ENCODE data around the gene MTX2.
A peak's percentile ranks its signal among the peaks of the same experiment; 100 is the strongest.

Gene MTX2

DNA sequence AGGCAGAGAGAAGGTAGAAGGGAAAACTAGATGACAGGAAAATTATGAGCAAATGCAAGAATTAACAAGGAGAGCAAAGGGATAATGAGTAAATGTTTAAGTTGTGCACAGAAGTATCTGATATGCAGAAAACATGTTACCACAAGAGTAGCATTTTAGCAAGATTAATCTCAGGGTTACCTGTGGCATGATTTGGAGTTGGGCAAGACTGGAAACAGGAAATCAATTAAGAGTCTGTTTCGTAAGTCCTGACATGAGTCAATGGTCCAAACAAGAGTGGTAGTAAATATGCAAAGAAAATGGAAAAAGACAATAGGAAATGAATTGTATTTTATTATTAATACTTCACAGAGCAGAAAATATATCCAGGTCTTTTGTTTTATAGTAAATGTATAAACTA is 17.3 kb upstream of the MTX2 start:
- TF ChIP-seq Cebpa-rat (IDR thresholded peaks at IDR 0.05): no peak
- H3K4me3 ChIP-seq: no peak overlapping the region
- no peak overlapping the region for H3K4me2 ChIP-seq
- no peaks in the 10 kb centered on the region for H3K4me1 ChIP-seq
- H3K9ac ChIP-seq: no peak overlapping the region
- no peaks in the 10 kb centered on the region for H3K27me3 ChIP-seq
- H3K9me3 ChIP-seq: no peaks in the 10 kb centered on the region
- H4K20me1 ChIP-seq: no peaks in the 10 kb centered on the region
- no peaks in the 10 kb centered on the region for H3K36me3 ChIP-seq
- H3K27ac ChIP-seq: no peak overlapping the region

DNA sequence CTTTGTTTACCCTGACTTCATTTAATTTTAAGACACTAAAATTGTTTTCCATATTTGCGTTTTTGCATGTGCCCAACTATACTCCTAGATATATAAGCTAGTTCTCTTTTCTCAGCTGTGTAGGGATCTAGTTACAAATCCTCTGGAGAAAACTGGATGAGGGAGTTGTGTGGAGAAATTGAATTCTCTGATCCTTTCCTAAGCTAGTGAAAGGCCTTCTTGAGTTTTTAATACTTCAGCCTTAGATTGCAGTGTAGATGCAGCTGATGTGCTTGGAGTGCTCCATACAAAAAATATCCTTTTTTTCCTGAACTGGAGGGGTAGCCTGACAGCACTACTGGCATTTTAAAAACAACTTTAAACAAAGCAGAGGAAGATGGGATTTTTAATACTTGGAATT is 8.6 kb upstream of the MTX2 start:
- Histone ChIP-seq H3K9me3 (no peaks in the 10 kb centered on the region), H3K27ac (no peak overlapping the region), H4K20me1 (no peaks in the 10 kb centered on the region), H3K36me3 (no peaks in the 10 kb centered on the region), H3K4me1 (no peaks in the 10 kb centered on the region), H3K9ac (no peak overlapping the region), H3K4me3 (no peak overlapping the region), H3K4me2 (no peak overlapping the region), H3K27me3 (no peaks in the 10 kb centered on the region)
- TF ChIP-seq Cebpa-rat (IDR thresholded peaks at IDR 0.05): no peak

DNA sequence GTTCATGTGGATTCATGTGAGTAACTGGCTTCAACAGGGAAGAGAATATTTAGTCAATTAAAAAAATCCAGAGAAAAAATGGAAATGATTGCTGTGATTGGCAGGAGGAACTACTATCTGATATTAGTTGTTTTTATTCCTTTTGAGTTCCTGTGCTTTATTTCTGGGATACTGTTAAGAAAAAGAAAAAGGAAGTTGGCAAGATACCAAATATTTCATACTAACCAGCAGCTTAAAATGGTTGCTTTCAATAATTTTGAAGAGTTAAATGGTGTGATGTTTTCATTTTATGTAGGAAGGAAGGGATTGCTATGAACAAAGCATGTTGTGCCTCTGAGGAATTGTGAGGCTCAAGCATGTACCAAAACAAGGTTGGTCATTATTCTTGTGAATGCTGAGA is 8.1 kb upstream of the MTX2 start:
- Histone ChIP-seq H3K27ac (no peak overlapping the region), H3K4me2 (no peak overlapping the region), H3K4me3 (no peak overlapping the region), H3K9me3 (no peaks in the 10 kb centered on the region), H4K20me1 (no peaks in the 10 kb centered on the region), H3K27me3 (no peaks in the 10 kb centered on the region), H3K9ac (no peak overlapping the region), H3K4me1 (no peaks in the 10 kb centered on the region), H3K36me3 (no peaks in the 10 kb centered on the region)
- TF ChIP-seq Cebpa-rat (IDR thresholded peaks at IDR 0.05): no peak

DNA sequence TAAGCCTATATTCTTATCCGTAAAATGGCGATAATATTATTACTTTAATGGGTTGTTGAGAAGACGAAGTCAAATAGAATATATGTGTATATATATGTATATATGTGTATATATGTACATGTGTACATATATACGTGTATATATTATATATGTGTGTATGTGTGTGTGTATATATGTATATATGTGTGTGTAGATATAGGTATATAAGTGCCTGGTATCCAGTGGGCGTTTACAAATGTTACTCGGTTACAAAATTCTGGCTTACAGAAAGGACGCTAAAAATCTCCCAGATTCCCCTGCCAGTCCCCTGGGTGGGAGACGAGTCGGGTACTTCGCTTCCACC is 295 bp upstream of the MTX2 start:
- Histone ChIP-seq H3K9ac (peak overlapping the region; percentile 88), H3K27ac (peak overlapping the region; percentile 90), H3K36me3 (no peaks in the 10 kb centered on the region), H4K20me1 (peaks cover 12% of the 10 kb centered on the region; the same call in 1 of the 2 replicates), H3K4me1 (peaks cover 9% of the 10 kb centered on the region), H3K27me3 (no peaks in the 10 kb centered on the region), H3K4me3 (peak overlapping the region; percentile 83), H3K9me3 (no peaks in the 10 kb centered on the region), H3K4me2 (peak overlapping the region; percentile 92)
- no peak for TF ChIP-seq Cebpa-rat (IDR thresholded peaks at IDR 0.05)

DNA sequence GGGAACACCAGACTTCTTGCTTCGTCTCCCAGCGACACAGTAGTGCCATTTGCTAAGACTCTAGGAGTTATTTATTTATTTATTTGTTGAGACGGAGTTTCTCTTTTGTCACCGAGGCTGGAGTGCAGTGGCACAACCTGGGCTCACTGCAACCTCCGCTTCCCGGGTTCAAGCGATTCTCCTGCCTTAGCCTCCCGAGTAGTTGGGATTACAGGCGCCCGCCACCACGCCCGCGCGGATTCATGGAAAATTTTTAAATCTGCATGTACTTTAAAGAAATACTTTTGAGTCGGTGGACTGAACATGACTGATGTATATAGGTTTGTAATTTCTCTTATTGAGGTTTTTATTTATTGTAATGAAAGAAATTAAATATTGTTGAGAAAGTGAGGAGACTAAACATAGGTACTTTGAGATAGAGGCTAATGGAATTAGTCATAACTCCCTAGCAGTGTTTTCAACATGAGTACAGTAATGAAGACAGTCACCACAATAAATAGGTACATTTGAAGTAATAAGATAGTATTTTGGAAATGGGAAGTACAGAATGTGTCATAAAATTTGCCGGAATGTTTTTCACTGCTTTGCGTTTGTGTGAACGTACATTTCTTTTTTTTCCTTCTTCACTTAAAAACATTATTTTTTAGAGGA is 983 bp downstream of the MTX2 start:
- H3K4me3 ChIP-seq: peak overlapping the region; percentile 83
- no peak for TF ChIP-seq Cebpa-rat (IDR thresholded peaks at IDR 0.05)
- peaks cover 9% of the 10 kb centered on the region for H3K4me1 ChIP-seq
- H4K20me1 ChIP-seq: peaks cover 24% of the 10 kb centered on the region
- H3K36me3 ChIP-seq: no peaks in the 10 kb centered on the region
- H3K27ac ChIP-seq: peak overlapping the region; percentile 90
- peak overlapping the region; percentile 92 for H3K4me2 ChIP-seq
- H3K9me3 ChIP-seq: no peaks in the 10 kb centered on the region
- no peaks in the 10 kb centered on the region for H3K27me3 ChIP-seq
- peak overlapping the region; percentile 88 for H3K9ac ChIP-seq

DNA sequence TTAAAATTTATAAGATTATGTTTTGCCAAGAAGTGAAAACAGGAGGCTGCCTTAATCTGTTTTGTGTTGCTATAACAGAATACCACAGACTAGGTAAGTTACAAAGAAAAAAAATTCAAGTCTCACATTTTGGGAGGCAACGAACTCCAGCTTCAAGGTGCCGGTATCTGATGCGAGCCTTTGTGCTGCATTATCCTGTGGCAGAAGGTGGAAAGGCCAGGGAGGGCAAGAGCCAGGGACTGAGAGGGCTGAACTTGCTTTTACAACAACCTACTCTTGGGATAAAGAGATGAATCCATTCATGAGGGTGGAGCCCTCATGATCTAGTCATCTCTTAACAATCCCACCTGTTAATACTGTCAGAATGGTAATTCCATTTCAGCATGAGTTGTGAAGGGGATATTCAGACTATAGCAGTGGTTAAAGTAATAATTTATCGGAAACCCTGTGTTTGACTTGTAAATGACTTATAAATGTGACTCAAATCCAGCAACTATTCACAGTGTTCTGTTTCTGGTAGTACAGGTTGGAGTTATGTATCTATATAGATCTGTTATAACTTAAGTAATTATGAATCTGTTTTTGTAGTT is 3.7 kb downstream of the MTX2 start:
- Histone ChIP-seq H4K20me1 (peaks cover 36% of the 10 kb centered on the region), H3K9me3 (no peaks in the 10 kb centered on the region), H3K27ac (no peak overlapping the region), H3K36me3 (no peaks in the 10 kb centered on the region), H3K4me1 (peaks cover 9% of the 10 kb centered on the region), H3K4me2 (no peak overlapping the region), H3K4me3 (no peak overlapping the region), H3K27me3 (no peaks in the 10 kb centered on the region), H3K9ac (no peak overlapping the region)
- no peak for TF ChIP-seq Cebpa-rat (IDR thresholded peaks at IDR 0.05)

DNA sequence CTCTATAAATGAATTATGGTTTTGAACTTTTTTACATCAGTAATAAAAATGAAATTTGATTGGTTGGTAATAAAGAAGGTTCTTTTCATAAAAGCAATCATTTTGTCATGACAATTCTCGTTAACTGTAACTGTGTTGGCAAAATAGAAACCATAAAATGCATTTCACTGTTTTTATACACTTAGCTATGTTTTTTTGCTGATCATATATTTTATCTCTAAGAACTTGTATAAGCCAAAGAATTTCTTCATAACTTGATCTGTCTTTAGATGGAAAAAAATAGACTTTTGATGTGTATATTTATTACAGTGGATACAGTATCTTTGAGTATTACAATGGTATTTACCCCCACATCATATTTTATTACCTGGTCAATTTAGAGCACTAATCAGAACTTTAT is 9.7 kb downstream of the MTX2 start:
- Histone ChIP-seq H3K36me3 (no peaks in the 10 kb centered on the region), H3K9ac (no peak overlapping the region), H3K4me1 (peaks cover 8% of the 10 kb centered on the region; the same call in 1 of the 2 replicates), H4K20me1 (peaks cover 47% of the 10 kb centered on the region), H3K4me3 (no peak overlapping the region), H3K9me3 (no peaks in the 10 kb centered on the region), H3K27me3 (no peaks in the 10 kb centered on the region), H3K4me2 (no peak overlapping the region), H3K27ac (no peak overlapping the region)
- TF ChIP-seq Cebpa-rat (IDR thresholded peaks at IDR 0.05): no peak

DNA sequence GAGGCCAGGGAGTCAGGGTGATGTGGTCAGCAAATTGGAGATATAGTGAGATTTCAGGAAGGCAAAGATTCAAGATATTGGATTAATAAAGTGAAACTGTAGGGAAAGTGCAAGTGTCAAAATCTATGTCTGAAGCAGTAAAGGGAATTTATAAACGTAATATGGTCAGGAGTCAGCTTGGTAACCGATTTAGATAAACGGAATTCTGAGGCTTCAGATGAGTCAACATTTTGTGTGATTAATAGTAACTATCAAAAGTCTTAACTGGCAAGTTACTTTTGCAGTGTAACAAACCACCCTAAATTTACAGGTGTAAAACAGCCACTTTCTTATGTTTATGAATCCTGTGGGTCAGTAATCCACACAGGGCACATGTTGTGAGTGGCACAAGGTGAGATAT is 10.9 kb downstream of the MTX2 start:
- no peak for TF ChIP-seq Cebpa-rat (IDR thresholded peaks at IDR 0.05)
- no peak overlapping the region for H3K4me2 ChIP-seq
- no peak overlapping the region for H3K9ac ChIP-seq
- H3K36me3 ChIP-seq: no peaks in the 10 kb centered on the region
- peaks cover 40% of the 10 kb centered on the region for H4K20me1 ChIP-seq
- H3K4me1 ChIP-seq: peaks cover 8% of the 10 kb centered on the region; the same call in 1 of the 2 replicates
- no peak overlapping the region for H3K4me3 ChIP-seq
- no peaks in the 10 kb centered on the region for H3K27me3 ChIP-seq
- H3K27ac ChIP-seq: no peak overlapping the region
- no peaks in the 10 kb centered on the region for H3K9me3 ChIP-seq

DNA sequence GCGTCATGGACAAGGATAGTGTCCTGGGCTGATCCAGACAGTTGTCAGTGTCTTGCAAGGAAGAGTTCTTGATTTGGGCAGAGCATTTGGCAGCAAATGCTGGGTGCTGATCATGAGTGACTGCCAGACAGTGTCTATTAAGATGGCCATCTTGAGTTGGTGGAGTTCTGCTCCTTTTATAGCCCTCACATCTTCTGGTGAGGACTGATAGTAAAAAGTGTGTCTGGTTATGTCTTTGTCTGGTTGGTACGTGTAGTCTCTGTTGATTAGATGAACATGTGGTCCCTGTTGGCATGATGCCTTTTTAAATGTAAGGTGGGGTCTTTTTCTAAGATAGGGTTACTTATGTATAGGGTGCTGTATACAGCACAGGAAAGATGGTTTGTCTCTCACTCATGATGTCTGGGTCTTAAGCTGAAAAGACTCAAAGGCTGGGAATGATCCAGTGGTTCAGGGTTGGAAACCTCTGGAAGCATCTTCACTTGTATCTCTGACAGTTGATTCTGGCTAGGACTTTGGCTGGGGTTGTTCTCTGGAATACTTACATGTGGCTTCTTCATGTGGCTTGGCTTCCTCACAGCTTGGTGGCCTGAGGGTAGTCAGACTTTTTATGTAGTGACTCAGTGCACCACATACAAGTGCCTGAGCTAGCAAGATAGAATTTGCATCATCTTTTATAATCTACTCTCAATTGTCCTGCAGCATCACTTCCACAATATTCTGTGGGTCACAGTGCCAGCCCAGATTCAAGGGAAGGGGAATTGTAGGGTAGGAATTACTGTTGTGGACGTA is 11.8 kb downstream of the MTX2 start:
- no peaks in the 10 kb centered on the region for H3K36me3 ChIP-seq
- peaks cover 41% of the 10 kb centered on the region for H4K20me1 ChIP-seq
- no peak for TF ChIP-seq Cebpa-rat (IDR thresholded peaks at IDR 0.05)
- no peaks in the 10 kb centered on the region for H3K9me3 ChIP-seq
- H3K4me1 ChIP-seq: peaks cover 8% of the 10 kb centered on the region; the same call in 1 of the 2 replicates
- H3K27me3 ChIP-seq: no peaks in the 10 kb centered on the region
- H3K4me2 ChIP-seq: no peak overlapping the region
- H3K27ac ChIP-seq: no peak overlapping the region
- H3K9ac ChIP-seq: no peak overlapping the region
- no peak overlapping the region for H3K4me3 ChIP-seq

All from BLaER1 (cell line).